Esophagus squamous epithelium (tissue), 4 donors: Measurements from ENCODE around the gene ACTR3.

Source experiments
- CTCF ChIP-seq, 6 experiments: fragments of 450-650 bp in 4 of 6; fragments of 200-600 bp in 2 of 6; sonication (generic) in 2 of 6; IDR thresholded peaks; one replicate each; pipeline ENCODE4 v1.5.1; 2016 to 2019; ENCODE audit warnings: antibody characterized with exemption in 6 of 6, mild to moderate bottlenecking in 4 of 6, moderate library complexity in 4 of 6
- POLR2A ChIP-seq, 4 donors: fragments of 450-650 bp; IDR thresholded peaks; one replicate each; pipeline ENCODE4 v1.6.1; 2017; ENCODE audit warnings: antibody characterized with exemption in 4 of 4, mild to moderate bottlenecking in 4 of 4, moderate library complexity in 3 of 4

- TF ChIP-seq CTCF (IDR thresholded peaks at IDR 0.05) (no peak), POLR2A (IDR thresholded peaks at IDR 0.05) (no peak)
Measured at GRCh38 chr2:113922784-113923183, 32.9 kb downstream of the ACTR3 start.
